GM19463 (cell line): ENCODE measurements around the gene RERE.

Experiments
- ATAC-seq: cut with Tn5 transposase; IDR thresholded peaks from one replicate; pipeline ENCODE4 v1.9.1; 2021; ENCODE audit warnings: mild to moderate bottlenecking, moderate library complexity; ENCODE audit not compliant: unreplicated experiment

RERE gene

DNA sequence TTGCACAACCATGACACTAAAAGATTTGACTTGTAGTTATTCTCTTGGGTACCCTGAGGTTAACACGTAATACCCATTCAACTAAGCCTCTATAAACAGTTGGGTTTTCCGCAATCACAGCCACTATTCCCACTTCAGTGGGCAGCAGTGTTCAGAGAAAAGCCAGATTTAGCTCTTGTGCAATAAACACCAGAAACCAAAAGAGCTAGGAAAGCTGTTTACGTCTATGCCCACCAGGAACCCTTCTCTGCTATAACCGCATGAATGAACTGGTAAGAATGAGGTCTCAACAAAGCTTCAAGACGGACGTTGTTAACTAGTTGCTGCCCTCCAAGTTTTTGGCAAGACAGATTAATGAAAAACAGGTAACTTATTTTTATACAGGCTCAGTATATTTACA, 398.3 kb downstream of the RERE start:
- no peak for ATAC-seq

DNA sequence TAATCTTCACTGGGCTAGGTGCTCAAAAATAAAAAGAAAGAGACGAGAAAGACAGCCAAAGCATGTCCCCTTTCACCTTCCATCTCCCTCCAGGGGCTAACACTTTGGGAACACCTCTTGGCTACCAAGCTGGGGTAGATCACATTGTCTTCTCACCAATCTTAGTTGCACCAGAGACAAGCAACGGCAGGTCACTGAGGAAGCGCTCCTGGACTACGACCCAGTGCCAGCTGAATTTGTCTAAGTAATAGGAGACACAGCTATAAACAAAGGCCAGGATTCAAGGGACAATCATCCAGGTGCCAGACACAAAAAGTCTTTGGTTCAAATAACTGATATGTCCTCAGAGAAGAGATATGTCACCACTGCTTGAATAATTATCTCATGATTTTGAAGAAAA, 399.1 kb downstream of the RERE start:
- ATAC-seq: no peak

- ATAC-seq: no peak
These were observed 399.8 kb downstream of the RERE start for GRCh38 chr1:8417625-8418024.

DNA sequence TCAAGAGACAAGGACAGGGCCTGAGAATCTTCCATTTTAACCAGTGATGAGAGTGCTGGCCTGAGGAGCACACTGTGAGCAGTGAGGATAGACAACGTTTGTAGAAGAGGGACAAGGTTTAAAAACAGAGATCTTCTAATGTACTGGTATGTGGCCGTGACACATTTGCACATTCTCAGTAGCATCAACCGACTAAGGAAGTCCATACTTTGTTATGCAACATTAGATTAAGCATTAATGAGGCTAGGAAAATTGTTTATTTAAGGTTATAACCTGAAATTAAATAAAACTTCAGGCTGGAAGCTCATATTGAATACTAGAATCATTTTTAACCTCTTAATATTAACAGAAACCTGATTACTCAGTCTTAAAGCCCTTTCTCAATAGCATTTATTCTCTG, 400.6 kb downstream of the RERE start:
- ATAC-seq: no peak

DNA sequence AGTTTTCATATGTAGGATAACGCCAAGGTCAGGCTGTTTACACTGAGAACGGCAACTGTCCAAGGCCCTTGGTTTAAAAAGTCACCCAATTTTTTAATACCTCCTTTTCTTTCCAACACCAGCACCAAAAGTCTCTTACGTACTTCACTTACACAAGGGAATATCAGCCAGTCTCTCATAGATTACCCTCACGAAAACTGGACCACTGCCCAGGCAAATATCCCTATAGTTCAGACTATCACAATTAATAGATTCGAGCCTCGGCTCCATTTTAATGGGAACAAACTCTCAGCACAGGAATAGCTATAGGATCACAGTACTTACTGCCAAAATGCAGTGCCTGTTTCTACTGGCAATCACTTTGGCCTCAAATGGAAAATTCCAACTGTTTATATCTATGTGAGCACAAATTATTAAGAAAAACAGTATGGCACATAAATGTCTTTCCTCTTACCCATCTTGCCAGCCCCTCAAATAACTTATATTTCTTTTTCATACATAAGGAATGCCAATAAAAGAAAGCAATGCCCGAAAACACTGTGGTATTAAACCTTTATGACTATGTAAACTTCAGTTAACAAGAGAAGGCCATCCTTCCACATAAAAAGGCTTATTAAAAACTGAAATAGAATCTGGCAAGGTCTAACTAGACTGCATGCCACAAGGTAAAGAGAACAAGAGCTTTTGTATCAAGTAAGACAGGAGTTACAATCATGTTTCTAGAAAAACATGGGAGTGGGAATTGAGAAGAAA, 401.7 kb downstream of the RERE start:
- no peak for ATAC-seq

- no peak for ATAC-seq
These were observed 405.1 kb downstream of the RERE start for GRCh38 chr1:8412183-8412831.

- ATAC-seq: no peak
These were observed 405.6 kb downstream of the RERE start for GRCh38 chr1:8411803-8412182.

DNA sequence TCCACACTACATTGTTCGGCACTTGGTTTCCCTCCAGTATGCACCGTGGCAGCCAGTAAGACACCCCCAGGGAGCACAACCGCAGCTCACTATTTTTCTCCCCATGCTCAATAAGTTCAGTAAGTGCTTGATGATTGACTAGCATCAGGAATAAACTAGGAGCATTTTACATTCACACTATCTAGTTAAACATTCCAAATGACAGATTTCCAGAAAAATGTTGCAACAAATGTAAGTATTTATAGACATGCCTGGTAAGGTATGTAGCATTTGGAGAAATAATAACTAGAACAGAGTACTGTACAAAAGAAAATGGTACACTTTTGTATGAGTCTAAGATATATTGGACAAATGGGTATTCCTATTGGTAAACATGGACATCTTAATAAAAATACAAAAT, 406.6 kb downstream of the RERE start:
- ATAC-seq: no peak

DNA sequence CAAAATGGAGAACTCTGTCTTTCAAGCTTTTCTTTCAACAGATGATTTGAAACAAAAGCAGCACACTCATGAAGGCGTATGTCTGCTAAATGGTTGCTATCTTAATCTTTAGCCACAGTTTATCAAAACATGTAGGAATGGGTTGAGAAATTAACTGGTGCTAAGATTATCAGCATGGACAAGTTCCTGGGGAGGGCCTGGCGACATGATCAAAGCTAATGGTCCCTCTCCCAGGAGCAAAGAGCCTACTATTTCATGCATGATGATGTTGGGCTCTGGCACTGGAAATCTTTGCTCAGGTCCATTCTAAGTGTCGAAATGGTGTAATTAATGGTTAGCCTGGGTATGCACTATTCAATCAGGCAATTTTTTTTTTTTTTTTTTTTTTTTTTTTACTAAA, 407.8 kb downstream of the RERE start:
- ATAC-seq: no peak

DNA sequence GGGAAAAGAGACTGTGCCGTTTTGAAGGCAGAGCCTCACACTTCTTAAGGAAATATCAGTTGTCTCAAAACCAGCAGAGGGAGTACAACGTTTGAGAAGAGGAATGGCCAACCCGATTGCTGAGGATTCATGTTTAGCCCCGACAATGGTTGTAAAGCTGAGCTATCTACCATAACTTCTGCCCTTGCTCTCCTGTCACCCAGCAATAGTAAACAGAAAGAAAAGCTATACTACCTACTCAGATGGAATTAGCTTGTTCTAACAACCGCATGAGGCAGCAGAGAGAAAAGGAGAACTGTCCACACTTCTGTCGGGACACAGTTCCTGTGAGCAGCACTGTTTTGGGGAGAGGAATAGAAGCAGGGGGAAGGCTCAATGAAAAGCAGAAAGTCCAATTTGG, 408.3 kb downstream of the RERE start:
- no peak for ATAC-seq

DNA sequence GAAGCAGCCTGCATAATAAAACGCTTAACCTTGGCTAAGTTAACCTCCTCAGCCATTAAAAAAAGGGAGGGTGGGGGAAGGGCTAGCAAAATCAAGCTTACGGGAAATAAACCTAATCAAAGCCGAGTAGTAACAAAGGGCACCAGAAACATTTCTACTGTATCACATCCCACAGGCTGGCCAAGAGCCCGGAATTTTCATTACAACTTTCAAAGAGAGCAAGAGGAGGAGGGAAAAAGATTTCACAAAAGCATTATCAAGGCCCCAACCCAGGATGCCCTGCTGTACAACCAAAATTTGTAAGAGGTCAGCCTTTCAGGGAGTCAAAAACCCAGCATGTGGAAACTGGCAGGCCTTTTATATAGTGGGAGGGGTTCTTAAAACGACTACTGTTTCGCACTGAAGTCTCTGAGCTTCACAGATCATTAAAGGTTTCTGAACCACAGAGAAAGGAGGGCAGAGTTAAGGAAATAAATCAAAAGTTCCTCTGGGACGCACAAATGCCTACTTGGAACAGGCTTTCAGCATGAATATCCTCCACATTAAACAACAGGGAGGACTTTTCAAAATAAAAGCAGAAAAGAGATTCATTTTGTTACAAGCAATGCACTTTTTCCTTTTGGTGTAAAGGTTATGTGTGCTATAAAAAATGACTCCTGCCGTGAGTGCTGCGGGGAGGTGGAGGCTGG, 409.1 kb downstream of the RERE start:
- no peak for ATAC-seq

DNA sequence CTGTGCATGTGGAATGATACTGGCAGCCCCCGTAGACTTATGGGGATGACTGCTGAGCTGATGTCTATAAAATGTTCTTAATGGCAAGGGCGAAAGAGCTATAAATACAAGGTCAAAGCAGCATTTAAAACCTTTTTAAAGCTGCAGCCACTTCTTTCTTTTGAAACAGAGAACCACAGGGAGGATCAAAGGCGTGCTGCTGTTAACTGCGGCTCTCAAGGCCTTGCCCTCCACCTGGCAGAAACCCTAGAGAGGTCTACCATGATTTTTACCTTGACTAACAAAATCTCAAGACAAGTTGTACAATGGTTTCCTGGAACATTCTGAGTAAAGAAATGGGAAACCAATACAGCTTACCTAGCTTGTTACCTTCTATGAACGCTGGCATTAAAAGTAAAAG, 409.8 kb downstream of the RERE start:
- ATAC-seq: no peak

- ATAC-seq: no peak
These were observed 410.5 kb downstream of the RERE start for GRCh38 chr1:8406960-8407359.

GRCh38 chr1:8406011-8406410, 411.4 kb downstream of the RERE start:
- no peak for ATAC-seq

DNA sequence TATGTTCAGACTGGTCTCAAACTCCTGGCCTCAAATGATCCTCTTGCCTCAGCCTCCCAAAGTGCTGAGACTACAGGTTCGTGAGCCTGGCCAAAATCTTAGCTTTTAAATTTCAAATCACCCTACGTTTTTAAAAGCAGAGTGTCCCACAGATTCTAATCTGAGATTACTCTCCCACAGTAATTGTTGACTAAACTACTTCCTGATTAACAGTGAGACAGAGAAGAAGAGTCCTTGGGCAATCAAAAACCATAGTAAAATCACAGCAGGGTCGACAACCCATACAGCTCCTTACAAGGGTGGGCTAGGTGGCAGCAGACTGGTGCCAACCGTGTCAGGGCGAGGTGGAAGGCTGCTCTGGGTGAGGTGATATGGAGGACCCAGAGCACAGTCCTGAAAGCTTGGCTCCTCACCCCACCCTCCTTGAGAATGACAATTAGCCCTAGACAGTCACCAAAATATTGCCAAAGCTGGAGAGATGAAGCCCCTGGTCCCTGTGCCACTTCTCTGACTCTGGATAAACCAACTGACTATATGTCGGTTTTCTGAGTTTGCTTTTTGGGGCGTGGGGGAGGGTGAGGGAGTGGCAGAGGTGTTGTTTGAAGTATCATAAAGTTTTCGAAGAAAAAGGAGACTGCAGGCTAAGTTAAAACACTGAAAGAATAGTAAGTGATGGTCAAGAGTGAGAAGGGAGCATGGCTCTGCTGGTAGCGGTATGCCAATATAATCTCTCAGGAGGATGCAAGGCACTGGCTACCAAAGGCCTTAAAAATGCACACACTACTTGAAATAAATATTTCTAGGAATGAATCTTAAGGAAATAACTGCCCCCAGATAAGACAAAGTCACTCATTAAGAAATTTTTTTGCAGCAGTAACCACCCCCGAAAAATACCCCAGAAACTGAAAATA, 412.7 kb downstream of the RERE start:
- no peak for ATAC-seq

GRCh38 chr1:8402109-8402710, 415.2 kb downstream of the RERE start:
- no peak for ATAC-seq

- ATAC-seq: no peak
These were observed 418.8 kb downstream of the RERE start for GRCh38 chr1:8398677-8399076.

GRCh38 chr1:8398086-8398485, 419.4 kb downstream of the RERE start:
- ATAC-seq: no peak

DNA sequence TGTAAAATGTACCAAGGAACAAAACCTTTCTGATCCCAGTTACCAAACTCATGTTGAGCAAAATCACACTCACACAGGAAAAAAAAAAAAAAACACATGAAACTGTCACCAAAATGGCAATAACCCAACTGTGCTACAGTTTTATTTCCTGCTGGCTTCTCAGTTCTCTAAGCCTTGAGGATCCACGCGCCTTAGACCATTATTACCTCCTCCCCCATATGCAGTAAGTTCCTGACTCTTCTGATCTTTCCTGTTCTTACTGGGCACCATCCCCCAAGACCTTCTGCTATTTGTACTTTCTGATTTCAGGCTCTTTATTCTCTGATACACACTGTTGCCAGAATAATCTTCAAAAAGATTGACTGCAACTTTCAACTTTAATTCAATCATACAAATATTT, 419.9 kb downstream of the RERE start:
- ATAC-seq: no peak

DNA sequence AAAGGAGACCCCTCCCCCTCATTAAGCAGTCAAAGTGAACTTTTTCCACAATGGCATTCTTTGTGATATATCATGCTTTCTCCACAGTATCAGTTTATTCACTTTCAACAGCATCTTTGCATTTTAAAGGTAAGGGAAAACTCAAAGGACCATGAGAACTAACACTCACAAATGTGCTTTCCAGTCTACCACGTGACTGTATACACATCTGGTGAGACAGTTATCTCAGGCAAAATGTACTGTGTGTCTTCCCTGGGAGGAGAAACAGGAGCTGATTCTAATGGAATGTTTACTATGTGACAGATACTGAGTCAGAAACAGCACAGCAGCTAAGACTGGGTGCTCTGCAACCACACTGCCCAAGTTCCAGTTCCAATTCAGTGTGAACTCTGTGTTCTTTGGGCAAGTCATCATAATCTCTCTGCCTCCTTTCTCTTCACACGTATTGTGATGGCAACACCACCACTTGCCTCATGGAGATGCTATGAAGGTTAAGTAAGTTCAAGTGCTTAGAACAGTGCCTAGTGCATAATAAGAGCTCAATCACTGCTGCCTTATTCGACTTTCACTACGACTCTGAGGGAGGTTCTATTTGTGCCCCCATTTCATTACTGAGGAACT, 420.5 kb downstream of the RERE start:
- ATAC-seq: no peak
